Osteocyte (in vitro differentiated cells): ENCODE results near the gene AKNA. TPM values are rescaled to one million over a fixed set of nuclear protein-coding genes. Genes with fewer than 3 reads are reported as not detected.

Experiments used
- DNase-seq: peaks from one replicate; pipeline ENCODE4 v3.0.0; 2021; ENCODE audit warnings: mixed read lengths; ENCODE audit not compliant: unreplicated experiment; ENCODE audit errors: extremely low spot score
- H3K27ac Mint-ChIP-seq: one replicate; pipeline ENCODE4 v1.8.0; 2021; ENCODE audit warnings: mild to moderate bottlenecking, mixed read lengths; ENCODE audit not compliant: unreplicated experiment
- H3K27me3 Mint-ChIP-seq: one replicate; pipeline ENCODE4 v1.8.0; 2021; ENCODE audit warnings: mixed read lengths; ENCODE audit not compliant: unreplicated experiment
- H3K36me3 Mint-ChIP-seq: one replicate; pipeline ENCODE4 v1.8.0; 2021; ENCODE audit warnings: mixed read lengths; ENCODE audit not compliant: unreplicated experiment
- H3K4me1 Mint-ChIP-seq: one replicate; pipeline ENCODE4 v1.8.0; 2021; ENCODE audit warnings: mixed read lengths; ENCODE audit not compliant: unreplicated experiment
- H3K4me3 Mint-ChIP-seq: one replicate; pipeline ENCODE4 v1.8.0; 2021; ENCODE audit warnings: mild to moderate bottlenecking, moderate library complexity, mixed read lengths; ENCODE audit not compliant: unreplicated experiment
- H3K9me3 Mint-ChIP-seq: one replicate; pipeline ENCODE4 v1.8.0; 2021; ENCODE audit warnings: mixed read lengths; ENCODE audit not compliant: unreplicated experiment
- total RNA-seq: library from RNA; stranded (reverse); gene quantifications from 2 replicates; pipeline ENCODE4 v1.2.1, GENCODE V29; 2021
- TF ChIP-seq, protein P1 (sequence below): fragments of 200-600 bp; sonication (generic); IDR thresholded peaks from 2 replicates; pipeline ENCODE4 v1.5.0; 2021; ENCODE audit warnings: antibody characterized with exemption, mild to moderate bottlenecking, moderate library complexity

Gene AKNA
- total RNA-seq, 1 donor from 2014 or later, result 36.0 TPM

DNA sequence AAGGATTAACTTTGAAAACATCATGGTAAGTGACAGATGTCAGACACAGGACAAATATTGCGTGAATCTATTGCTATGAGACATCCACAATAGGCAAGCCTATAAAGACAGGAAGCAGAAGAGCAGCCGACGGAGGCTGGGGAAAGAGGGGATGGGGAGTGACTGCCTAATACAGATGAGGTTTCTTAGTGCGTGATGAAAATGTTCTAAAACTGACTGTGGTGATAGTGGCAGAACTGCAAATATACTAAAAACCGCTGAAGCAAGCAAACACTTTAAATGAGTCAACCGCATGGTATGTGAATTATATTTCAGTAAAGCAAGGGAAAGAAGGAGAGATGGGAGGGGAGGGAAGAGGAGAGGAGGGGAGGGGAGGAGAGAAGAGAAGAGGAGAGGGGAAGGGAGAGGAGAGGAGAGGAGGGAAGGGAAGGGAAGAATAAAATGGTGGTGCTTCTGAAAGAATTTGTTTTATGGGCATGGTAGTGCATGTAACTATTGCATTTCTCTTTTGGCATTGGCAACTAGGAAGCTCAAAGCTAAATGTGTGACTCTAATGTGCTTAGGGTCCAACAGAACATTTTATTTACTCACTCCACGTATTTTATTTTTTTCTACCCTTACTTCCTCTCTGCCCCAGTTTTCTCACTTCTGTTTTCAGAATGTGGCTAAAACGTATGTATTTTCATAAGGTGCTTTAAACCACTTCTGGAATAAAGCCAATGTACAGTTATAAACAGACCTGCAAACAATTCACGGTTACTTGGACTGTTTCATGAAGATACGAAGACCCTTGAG, 21.3 kb downstream of the AKNA start:
- Mint-ChIP-seq H3K36me3 (peaks cover 44% of the 10 kb centered on the region), H3K9me3 (no peaks in the 10 kb centered on the region), H3K27me3 (no peaks in the 10 kb centered on the region), H3K27ac (peak overlapping the region; percentile 90), H3K4me3 (no peak overlapping the region), H3K4me1 (peaks cover 19% of the 10 kb centered on the region)
- TF ChIP-seq, protein P1, sequence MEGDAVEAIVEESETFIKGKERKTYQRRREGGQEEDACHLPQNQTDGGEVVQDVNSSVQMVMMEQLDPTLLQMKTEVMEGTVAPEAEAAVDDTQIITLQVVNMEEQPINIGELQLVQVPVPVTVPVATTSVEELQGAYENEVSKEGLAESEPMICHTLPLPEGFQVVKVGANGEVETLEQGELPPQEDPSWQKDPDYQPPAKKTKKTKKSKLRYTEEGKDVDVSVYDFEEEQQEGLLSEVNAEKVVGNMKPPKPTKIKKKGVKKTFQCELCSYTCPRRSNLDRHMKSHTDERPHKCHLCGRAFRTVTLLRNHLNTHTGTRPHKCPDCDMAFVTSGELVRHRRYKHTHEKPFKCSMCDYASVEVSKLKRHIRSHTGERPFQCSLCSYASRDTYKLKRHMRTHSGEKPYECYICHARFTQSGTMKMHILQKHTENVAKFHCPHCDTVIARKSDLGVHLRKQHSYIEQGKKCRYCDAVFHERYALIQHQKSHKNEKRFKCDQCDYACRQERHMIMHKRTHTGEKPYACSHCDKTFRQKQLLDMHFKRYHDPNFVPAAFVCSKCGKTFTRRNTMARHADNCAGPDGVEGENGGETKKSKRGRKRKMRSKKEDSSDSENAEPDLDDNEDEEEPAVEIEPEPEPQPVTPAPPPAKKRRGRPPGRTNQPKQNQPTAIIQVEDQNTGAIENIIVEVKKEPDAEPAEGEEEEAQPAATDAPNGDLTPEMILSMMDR, result no peak
- DNase-seq, result no peak

DNA sequence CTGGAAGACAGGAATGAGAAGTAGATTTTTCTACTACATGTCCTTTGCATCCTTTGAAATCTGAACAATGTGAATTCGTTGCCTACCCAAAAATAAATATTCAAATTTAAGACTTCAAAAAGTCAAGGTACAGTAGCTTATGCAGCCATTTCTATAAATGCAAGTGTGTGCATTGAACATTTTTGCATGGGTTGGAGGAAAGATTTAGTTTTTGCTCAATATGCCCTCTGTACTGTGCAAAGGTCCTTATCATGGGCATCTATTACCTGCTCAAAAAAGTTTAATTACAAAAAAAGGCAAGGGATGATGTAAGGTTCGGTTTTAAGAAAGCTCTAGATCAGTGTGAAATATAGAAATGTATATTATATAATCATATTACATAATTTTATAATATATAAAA, 22.6 kb downstream of the AKNA start:
- H3K4me1 Mint-ChIP-seq, result peaks cover 19% of the 10 kb centered on the region
- H3K27ac Mint-ChIP-seq, result peak overlapping the region; percentile 10
- no peaks in the 10 kb centered on the region for H3K9me3 Mint-ChIP-seq
- DNase-seq, result no peak
- peaks cover 54% of the 10 kb centered on the region for H3K36me3 Mint-ChIP-seq
- no peaks in the 10 kb centered on the region for H3K27me3 Mint-ChIP-seq
- no peak overlapping the region for H3K4me3 Mint-ChIP-seq
- TF ChIP-seq, protein P1, result no peak

DNA sequence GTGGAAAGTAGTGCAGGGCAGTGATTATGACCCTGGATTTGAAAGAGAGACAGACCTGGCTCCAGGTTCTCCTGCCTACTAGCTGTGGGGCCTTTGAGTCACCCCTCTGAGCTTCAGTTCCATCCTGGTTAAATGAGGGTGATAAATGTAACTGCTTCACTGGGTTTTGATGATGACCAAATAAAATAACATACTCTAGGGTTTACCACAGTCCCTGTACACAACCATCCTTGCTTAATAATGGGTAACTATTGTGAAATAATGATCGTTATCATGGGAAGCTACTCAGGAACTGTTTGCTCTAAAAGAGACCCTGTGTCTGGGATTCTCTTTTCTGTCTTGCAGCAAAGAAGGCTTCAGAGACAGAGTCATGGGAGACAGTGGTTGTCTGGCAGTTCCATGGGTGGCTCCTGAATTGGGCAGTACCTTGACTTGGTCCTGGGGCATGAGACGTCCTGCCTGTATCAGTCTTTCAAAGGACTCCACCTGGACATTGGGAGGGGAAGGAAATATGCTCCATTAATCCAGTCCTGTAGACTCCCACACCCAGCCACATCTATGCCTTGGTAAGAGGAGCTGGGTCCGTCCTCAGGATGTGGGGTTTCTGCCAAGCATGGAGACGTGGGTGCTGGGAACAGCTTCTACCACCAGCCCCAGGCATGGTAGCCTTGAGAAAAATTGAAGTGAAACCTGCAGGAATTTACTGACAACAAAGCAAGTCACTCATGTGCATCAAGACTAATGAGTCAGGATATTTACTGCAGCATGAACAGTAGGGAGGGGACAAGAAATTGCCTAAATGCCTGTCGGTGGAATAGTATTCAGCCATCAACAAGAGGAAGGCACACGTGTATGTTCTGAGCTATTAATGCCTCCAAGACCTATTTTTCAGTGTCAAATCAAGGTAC, 23.4 kb downstream of the AKNA start:
- Mint-ChIP-seq H3K9me3 (no peaks in the 10 kb centered on the region), H3K4me1 (peaks cover 19% of the 10 kb centered on the region), H3K36me3 (peaks cover 62% of the 10 kb centered on the region), H3K27ac (peak overlapping the region; percentile 10), H3K27me3 (no peaks in the 10 kb centered on the region), H3K4me3 (no peak overlapping the region)
- DNase-seq, result no peak
- TF ChIP-seq, protein P1, result no peak

DNA sequence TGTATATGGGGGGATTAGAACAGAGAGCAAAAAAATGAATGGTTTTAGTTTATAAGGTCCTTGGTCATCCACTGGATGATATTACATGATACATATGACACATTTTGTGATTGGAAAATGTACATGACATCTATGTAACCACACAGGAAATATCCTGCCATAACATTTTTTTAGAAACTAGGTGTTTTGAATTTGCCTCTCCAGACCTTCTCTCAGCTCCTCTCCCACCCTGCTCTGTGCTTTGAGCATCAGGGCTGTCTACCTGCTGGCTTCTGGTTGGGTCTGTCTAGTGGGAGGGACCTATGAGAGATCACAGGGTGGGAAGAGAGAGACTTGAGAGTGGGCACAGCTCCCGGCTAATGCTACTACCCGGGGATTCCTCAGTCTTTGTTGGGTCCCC, 24.4 kb downstream of the AKNA start:
- Mint-ChIP-seq H3K9me3 (no peaks in the 10 kb centered on the region), H3K36me3 (peaks cover 62% of the 10 kb centered on the region), H3K4me3 (no peak overlapping the region), H3K4me1 (peaks cover 19% of the 10 kb centered on the region), H3K27me3 (no peaks in the 10 kb centered on the region), H3K27ac (no peak overlapping the region)
- TF ChIP-seq, protein P1, result no peak
- no peak for DNase-seq

DNA sequence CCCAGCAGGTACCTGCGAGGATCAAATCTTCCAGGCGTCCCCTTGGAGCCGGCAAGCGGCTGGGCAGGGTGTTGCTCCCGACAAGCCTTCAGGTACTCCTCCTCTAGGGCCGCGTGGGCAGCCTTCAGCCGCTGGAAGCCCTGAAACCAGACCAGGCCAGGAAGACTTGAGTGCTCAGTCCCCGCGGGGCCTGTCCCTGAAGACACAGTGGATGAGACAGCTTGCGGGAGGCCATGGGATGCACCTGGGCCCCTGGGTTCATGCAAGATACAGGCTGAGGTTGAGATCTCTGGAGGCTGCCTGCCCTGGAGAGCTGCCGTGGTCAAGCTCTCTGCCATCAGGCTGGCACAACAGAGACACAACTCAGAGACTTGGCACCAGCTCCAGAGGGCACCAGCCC, 25.4 kb downstream of the AKNA start:
- TF ChIP-seq, protein P1, result no peak
- Mint-ChIP-seq H3K27me3 (no peaks in the 10 kb centered on the region), H3K27ac (no peak overlapping the region), H3K4me1 (peaks cover 17% of the 10 kb centered on the region), H3K9me3 (no peaks in the 10 kb centered on the region), H3K36me3 (peaks cover 61% of the 10 kb centered on the region), H3K4me3 (no peak overlapping the region)
- no peak for DNase-seq
